ENCODE data around the gene ARFGEF3.

ARFGEF3 gene

GRCh38 chr6:138197570-138197969, 35.8 kb downstream of the ARFGEF3 start:
- H3K4me3 ChIP-seq (replicated peaks in 1 of 2; ENCODE audit: low read depth in 2 of 2, low read length in 2 of 2) = no peak overlapping the region
- TF ChIP-seq CTCF (IDR thresholded peaks at IDR 0.05; ENCODE audit: low read depth, low read length) = no peak

GRCh38 chr6:138198430-138199091, 36.8 kb downstream of the ARFGEF3 start:
- no peak for TF ChIP-seq CTCF (IDR thresholded peaks at IDR 0.05; ENCODE audit: low read depth, low read length)
- H3K4me3 ChIP-seq (replicated peaks in 1 of 2; ENCODE audit: low read depth in 2 of 2, low read length in 2 of 2) = no peak overlapping the region

More at GRCh38 chr6:138197570-138197969, 35.8 kb downstream of the ARFGEF3 start:
- no peak for DNase-seq (ENCODE audit: low read depth in 2 of 2)

GRCh38 chr6:138201836-138202235, 40.1 kb downstream of the ARFGEF3 start:
- no peak for TF ChIP-seq CTCF (IDR thresholded peaks at IDR 0.05; ENCODE audit: low read depth, low read length)
- DNase-seq (ENCODE audit: low read depth in 2 of 2) = no peak
- no peak overlapping the region for H3K4me3 ChIP-seq (replicated peaks in 1 of 2; ENCODE audit: low read depth in 2 of 2, low read length in 2 of 2)

More at GRCh38 chr6:138198430-138199091, 36.8 kb downstream of the ARFGEF3 start:
- no peak for DNase-seq (ENCODE audit: low read depth in 2 of 2)

GRCh38 chr6:138203315-138203714, 41.6 kb downstream of the ARFGEF3 start:
- H3K4me3 ChIP-seq (replicated peaks in 1 of 2; ENCODE audit: low read depth in 2 of 2, low read length in 2 of 2) = no peak overlapping the region
- TF ChIP-seq CTCF (IDR thresholded peaks at IDR 0.05; ENCODE audit: low read depth, low read length) = no peak
- no peak for DNase-seq (ENCODE audit: low read depth in 2 of 2)

- no peak for TF ChIP-seq CTCF (IDR thresholded peaks at IDR 0.05; ENCODE audit: low read depth, low read length)
- no peak overlapping the region for H3K4me3 ChIP-seq (replicated peaks in 1 of 2; ENCODE audit: low read depth in 2 of 2, low read length in 2 of 2)
- DNase-seq (ENCODE audit: low read depth in 2 of 2) = no peak
Measured at GRCh38 chr6:138204303-138204702, 42.6 kb downstream of the ARFGEF3 start.

GRCh38 chr6:138204792-138205384, 43.1 kb downstream of the ARFGEF3 start:
- no peak for DNase-seq (ENCODE audit: low read depth in 2 of 2)
- TF ChIP-seq CTCF (IDR thresholded peaks at IDR 0.05; ENCODE audit: low read depth, low read length) = no peak
- H3K4me3 ChIP-seq (replicated peaks in 1 of 2; ENCODE audit: low read depth in 2 of 2, low read length in 2 of 2) = no peak overlapping the region

All from cardiac fibroblast (primary cell).